Hematopoietic multipotent progenitor cell treated with erythropoietin and hydrocortisone succinate and interleukin-3 and kit ligand, for 8 days (in vitro differentiated cells): ENCODE measurements around the gene CSNK2A2.

ENCODE experiments used
- DNase-seq: peaks from one replicate; pipeline ENCODE4 v3.0.0-alpha.2; 2015

The CSNK2A2 gene

DNA sequence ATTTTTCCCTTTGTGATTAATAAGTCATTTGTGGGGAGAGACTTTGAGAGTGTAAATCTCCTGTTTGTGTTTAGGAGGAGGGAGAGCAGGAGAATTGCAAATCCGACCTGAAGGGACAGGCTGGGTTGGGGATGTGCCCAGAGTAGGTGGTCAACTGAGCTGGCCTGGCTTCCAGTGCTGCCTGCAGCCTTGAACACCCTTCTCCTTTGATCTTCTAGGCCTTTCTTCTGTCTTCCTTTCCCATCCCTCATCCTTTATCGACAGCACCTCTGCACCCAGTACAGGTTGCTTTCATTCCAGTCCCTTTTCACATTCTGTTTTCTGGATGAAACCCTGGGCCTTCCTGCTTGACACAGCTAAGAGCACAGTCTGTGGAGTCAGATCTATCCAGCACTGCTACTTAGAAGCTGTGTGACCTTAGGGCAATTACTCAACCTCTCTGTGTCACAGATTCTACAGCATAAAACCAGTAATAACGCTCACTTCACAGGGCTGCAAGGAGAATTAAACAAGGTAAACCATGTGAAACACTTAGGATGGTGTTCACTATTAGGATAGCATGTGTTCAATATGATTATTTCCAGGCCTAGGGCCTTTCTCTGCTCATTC is 1.0 kb upstream of the CSNK2A2 start:
- DNase-seq: no peak

DNA sequence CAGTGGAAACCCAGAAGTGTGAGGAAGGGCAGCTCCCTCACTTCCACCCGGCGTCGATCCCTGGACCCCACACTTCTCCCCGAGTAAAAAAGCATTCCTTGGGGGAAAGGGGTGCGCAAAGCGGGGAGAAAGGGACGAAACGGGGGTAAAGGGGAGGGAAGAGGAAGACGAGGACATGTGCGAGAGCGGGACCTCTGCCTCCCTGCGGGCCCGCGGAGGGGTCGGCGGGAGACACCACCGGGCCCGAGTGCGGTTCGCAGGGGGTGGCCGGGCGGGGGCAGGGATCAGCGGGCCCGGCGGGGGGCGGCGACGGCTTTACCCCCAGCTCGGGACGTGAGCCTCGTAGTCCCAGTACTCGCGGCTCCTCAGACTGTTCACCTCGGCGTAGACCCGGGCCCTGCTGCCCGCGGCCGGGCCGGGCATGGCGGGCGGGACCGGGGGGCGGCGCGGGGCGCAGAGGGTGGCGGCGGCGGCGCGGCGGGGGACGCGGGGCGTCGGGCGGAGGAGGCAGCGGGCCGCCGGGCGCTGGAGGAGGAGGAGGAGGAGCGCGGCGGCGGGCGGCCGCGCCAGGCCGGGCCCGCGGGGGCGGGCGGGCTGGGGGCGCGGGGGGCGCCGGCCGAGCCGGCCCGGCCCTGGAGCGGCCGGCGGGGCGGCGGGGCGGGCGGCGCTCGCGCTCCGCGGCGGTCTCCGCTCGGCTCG is 443 bp downstream of the CSNK2A2 start:
- DNase-seq: no peak

DNA sequence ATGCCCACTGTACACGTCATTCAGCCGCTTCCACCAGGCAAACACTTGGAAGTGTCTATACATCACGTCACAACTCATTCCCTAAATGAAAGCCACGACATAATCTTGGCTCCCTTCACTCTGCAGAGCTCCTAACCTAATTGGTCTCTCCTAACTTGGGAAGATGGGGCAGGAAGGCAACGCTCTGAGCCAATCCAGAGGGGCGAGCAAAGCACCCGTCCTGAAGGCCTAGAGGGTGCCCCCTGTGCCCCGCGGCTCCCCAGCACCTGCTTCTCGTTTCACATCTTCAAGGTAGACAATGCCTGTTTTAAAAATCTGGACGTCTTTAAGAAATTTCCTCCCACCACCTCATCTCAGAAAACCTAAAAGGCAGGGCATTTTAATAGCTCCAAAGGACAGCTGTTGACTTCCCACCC is 1.0 kb downstream of the CSNK2A2 start:
- peak; percentile 16 for DNase-seq

DNA sequence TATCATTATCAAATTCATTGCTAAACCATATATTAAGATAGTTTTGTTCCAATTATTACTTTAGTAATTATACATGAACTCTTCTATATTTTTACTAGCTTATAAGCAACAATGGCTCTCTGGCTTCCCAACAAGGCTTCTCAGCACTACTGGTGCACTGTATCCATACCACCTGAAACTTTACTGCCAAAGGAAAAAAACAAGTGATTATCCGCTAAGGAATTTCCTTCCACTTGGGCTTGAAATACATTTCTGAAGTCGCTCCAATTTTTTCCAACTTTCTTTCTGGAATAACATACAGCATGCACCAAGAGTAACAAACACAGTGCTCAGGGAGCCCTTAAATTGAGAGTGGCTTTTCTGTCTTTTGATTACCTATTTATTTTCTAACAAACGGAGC is 2.1 kb downstream of the CSNK2A2 start:
- DNase-seq: no peak

DNA sequence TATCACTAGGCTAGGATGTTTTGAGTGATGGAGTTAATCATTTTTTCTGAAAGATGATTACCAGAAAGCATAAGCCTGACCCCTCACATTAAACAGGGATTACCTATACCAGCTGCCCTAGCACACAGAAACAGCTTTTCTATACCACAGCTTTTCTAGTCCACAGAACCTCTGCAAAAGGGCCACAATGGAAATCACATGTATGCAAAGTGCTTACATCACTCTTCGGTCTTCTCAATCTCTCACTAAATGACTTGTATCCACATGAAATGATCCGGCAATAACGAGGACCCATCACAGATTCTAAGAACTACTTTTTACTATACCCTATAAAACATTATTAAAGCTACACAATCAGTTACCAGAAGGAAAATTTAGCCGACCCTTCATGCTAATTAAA is 2.6 kb downstream of the CSNK2A2 start:
- no peak for DNase-seq

DNA sequence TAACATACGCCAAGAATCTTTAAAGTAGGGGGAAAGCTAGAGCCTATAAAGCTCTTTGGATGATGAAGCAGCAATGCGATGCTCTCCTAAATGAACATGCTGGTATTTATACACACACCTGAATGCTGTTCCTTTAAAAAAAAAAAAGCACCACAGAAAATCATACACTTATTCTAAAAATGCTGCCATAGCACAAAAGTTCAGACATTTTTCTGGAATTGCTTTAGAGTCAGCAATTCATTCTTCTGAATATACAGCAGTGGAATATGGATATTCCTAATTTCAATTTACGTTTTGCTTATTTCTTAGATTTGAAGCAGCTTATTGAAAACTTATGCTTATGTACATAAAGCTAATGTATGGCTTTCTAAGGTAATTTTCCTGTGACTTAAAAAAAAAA is 3.1 kb downstream of the CSNK2A2 start:
- no peak for DNase-seq

DNA sequence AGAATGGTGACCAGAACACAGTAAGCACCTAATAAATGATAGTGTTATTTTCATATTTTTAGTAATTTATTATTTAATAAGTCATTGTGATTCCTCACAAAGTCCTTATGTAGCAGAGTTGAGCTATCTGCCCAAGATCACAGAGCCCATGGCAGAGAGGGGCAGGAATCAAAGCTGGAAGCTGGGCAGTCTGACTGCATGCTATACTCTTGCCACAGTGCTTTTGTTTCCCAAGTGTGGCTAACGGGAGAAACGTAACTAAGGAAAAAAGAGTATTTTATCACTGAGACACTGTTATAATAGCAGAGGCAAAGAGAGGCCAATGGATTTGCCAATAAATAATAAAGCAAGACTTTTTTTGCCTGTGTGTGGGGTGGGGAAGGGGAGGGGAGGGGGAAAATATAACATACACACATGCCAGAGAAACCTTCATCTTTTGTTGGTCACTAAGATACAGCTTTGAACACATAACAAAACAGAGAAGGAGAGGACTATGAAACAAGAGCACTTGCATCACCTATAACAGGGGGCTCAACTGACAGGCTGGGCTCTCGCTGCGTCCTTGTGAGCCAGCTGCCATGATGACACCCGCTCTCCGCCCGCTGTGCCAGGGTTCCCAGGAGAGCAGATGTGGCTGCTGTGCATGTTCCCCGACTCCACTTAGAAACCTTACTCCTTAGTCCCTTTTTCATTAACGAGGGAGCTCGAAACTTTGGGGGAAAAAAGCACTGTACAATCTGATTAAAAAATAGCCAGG is 10.1 kb downstream of the CSNK2A2 start:
- DNase-seq: no peak

DNA sequence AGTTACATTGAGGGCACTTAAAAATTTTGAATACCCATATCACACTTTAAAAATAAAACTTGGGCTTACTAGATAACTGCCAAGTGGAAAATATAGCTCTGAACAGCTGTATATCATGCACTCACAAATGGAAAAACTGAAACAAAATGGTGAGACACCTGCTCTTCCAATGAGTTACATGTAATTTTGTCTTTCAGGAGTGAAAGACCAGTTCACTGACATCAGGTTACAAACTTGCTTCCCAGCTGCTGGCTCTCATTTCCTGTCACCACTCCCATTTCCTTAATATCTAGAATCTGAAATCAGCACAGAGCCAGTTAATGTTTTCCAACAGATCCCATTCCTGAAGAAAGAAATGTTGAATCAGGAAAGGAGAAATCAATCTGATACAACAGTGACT is 10.8 kb downstream of the CSNK2A2 start:
- no peak for DNase-seq

DNA sequence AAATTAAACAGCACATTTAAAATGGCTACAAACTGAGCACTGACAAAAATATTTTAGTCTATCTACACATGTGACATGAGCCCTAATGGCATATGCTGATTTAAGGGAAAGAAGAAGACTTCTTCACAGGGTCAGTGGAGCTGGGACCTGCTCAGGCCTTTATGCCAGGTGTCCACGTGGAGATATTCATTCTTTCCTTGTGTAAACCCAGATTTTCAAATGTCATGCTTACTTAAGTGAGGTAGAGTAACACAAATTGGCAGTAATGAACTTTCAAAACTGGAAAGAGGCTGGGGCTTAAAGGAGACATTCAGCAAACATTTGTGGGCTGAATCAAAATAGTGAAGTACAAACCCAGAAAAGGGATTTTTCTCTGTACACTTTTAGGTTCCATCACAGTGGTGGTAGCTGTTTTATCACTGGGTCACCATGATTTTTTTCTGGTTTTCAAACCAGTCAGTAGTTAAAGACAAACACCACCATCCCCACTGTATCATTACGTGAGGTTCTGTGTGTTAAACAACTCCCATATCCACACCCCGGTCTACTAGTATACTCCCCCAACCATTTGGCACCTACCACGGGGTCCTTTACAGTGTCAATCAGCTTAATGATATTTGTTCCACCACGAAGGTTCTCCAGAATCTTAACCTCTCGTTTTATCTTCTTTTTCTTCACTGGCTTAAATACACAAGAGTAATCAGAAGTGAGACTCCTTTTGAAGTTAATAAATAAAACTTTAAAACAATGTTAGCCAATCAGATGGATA is 11.5 kb downstream of the CSNK2A2 start:
- no peak for DNase-seq

DNA sequence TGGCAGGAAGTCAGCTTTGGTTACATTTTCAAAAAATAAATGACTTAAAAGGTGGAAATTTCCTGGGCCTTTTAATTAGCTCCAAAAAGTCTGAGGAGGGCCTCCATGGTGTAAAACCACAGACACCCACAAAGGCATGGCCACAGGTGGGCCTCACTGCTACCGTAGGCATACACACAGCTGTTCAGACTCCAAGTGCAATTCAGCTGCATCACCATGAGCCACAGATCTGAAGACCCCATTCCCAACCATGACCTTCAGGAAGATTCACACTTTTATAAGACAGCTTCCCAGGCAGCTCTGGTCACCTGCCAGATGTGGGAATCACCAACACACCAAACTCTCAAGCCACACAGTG is 20.6 kb downstream of the CSNK2A2 start:
- DNase-seq: no peak

DNA sequence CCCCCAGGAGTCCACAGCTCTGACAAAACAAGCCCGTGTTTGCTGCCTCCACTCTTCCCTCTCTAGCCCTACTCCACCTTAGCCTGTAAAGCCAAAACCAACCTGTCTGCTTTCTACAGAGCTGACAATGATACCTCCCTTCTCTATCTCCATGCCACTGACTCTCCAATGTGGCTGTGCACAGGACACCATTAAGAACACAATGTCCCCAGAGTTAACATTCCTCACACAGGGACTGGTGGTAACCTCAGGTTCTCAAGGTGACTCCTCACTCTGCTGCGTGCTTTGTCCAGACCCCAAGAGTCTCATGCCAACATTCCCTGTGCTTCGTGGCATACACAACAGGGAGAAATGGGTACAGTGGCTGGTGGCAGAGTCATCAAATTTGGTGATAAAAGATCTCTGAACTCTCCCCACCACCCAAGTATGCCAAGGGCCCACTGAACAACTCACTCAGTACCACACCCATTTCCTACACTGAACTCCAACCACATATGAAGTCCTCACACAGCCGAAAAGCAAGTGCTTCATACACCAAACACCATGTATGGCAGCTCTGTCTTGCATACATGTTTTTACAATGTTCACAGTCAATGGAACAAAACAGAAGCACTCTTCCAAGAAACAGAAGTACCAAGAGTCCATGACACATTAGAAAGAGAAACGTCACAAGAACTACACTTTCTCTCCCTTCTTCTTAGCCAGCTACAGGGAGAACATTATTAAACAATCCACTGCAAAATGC is 21.1 kb downstream of the CSNK2A2 start:
- DNase-seq: peak; percentile 27

DNA sequence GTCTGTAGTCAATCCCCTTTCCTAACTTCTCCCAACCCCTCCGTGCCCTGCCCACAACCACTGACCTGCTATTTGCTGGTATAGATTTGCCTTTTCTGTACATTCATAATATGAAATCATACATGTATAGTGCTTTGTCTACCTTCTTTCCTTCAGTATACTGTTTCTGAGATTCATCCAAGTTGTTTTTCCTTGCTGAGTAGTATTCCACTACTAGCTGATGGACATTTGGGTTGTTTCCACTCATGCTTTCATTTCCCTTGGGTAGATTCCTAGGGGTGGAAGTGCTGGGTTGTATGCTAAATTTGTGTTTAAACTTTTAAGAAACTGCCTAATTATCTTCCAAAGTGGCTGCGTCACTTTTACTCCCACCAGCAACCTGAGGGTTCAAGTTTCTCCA is 27.7 kb downstream of the CSNK2A2 start:
- DNase-seq: no peak

DNA sequence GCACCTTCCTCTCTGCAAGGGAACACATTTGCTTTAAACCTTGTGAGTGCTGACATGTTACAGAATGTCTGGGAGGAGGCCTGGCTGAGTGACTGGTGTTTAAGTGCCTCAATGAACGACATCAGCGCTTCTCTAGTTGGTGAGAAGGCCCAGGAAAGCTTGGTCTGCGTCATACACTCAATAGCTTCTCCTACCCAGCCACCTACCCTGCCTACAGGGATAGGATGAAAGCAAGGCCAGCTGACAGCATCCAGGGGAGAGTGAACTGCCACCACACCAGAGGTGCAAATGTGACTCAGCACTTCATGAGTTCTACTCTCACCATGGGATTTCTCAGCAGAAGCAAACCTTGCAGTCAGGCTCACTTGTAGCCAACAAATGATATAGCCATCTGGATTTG is 37.1 kb downstream of the CSNK2A2 start:
- DNase-seq: no peak

DNA sequence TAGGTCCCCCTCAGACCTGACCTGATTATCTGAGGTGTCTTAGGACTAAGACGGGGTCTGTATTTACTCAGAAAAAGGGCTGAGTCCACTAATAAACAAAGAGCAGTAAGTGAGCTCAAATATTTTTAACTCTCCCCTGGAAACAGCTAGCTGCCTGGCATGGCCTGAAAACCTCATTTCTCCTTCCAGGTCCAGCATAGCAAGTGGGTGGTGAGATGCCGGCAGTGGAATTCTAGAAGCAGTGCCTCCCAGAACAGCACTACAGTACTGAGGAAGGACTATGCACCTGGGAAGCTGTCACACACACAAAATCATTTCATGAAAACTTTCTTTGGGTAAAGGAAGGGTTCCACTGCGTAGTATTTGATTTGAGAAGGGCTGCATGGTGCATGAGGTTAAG is 39.2 kb downstream of the CSNK2A2 start:
- DNase-seq: no peak

DNA sequence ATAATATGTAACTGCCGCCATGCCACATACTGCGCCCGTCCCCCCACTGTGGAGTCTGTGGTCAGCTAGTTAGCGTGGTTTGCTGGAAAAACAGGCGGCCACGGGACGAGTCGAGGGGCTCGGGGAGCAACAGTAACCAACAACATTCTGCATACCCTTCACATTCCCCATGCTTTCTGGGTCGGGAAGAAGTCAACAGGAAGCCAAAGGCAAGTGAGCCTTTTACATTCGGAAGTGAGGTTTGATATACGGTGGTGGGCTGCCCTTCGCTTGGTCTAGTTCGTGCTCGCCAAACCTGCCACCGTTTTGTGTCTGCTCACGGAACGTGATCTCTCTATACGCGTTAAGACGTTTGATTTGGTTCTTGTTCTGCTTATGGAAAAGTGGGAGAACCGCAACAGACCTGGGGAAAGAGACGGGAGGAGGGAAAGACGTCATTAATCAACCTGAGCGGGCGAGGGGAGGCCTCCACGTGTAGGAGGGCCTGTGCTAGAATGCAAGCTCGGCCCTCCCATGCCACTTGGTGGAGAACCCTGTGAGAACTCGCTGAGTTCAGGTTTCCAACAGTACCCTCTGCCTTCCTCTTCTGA is 39.9 kb downstream of the CSNK2A2 start:
- DNase-seq: no peak

DNA sequence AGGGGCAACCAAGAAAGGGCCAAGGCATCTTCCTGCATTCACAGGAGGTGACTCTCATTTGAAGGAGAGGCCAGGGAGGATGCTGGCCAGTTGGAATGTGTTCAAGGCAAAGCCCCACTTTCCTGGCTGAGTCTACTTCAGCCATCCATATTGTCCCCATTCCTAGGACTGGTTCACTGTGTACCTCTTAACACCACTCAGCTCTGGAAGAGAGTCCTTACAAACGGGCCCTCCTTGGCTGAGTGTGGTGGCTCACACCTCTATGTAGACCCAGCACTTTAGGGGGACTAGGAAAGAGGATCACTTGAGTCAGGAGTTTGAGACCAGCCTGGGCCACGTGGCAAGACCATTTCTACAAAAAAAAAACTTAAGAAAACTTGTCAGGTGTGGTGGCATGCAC is 40.7 kb downstream of the CSNK2A2 start:
- no peak for DNase-seq

DNA sequence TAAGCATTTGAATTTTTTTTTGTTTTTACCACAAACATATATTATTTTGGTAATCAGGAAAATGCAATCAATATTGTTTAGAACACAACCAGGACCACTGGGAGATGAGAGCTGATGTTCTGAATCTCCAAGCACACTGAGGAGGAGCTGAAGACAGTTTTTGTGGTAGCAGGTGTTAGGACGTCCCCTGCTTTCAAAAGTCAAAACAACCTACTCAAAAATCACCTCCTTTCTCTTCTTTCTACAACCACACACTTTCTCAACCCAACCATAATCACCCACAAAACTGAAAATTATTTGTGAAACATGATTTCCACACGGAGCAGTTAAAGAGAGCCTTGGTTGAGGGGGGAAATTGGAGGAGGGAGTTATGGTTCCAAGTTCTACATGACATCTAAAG is 42.1 kb downstream of the CSNK2A2 start:
- no peak for DNase-seq

DNA sequence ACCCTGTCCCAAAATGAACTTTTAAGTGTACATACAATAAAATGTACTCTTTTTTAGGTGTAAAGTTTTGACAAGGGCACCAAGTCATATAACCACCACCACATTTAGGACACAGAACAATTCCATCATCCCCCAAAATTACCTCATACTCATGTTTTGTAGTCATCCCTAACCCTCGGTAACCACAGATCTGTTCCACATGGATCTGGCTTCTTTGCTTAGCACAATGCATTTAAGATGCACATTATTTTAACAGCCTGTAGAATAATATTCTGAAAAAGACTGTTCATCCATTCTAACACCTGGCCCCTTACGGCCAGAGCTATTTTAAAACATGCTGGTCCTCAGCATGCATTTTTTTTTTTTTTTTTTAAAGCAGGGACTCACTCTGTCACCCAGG is 43.6 kb downstream of the CSNK2A2 start:
- no peak for DNase-seq

DNA sequence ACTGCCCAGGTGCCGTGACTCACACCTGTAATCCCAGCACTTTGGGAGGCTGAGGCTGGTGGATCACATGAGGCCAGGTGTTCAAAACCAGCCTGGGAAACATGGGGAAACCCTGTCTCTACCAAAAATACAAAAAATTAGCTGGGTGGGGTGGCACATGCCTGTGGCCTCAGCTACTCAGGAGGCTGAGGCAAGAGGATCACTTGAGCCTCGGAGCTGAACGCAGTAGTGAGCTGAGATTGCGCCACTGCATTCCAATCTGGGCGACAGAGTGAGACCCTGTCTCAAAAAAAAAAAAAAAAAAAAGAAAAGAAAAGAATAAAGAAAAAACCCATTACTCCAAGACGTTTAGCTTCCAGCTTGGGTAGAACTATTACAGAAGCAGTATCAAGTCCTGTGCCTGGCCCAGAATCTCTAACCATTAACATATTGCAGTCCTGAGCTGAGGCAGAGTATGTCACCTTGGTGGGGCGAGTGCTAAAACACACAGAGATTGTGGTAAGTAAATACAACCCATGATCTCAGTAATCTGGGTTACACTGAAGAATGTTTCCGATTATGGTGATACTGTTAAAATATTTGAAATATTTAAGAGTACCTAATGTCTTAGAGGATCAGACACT is 45.5 kb downstream of the CSNK2A2 start:
- no peak for DNase-seq

DNA sequence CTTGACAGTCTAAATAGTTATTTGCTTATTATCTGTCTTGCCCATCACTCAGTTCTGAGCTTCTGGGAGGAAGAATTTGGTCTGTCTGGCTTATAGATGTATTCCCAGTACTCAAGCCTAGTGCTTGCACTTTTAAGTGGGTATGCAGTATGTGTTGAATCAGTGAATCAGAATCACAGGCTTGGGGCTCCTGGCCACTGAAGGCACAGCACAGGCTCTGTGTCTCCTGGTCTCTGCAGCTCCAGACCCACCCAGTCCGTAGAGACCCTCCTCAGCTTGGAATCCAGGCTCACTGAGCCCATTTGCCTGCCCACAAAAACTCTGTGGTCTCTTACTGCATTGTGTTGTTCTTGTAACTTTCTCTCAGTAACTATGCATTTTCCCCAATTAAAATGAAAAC is 49.4 kb downstream of the CSNK2A2 start:
- no peak for DNase-seq

DNA sequence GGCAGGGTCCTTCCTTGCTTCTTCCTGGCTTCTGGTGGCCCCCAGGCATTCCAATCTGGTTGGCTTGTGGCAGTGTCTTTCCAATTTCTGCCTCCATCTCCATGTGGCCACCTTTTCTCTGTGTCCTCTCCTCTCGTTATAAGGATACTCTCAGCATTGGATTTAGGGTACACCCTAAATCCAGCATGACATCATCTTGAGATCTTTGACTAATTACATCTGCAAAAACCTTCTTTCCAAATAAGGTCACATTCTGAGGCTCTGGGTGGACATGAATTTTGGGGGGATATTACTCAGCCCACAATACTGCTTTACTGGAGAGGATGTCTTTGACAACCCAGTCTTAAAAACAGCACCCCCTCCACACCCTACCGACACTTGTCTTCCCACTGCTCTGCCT is 49.8 kb downstream of the CSNK2A2 start:
- DNase-seq: no peak

DNA sequence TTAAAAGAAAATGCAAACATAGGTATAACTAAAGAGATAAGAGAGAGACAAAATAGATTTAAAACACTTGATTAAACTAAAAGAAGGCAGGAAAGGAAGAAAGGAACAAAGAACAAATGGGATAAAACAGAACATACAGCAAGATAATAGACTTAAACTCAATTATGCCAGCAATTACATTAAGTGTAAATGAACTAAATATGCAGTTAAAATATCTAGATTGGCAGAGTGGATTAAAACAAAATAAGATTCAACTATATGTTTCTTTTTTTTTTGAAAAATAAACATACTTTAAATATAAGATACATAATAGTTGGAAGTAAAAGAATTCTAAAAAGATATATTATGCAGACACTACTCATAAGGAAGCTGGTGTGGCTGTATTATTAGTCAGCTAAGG is 59.1 kb downstream of the CSNK2A2 start:
- no peak for DNase-seq
